GM12878 (cell line): ENCODE results near the gene CAMK2B. TPM values are rescaled to one million over a fixed set of nuclear protein-coding genes. Genes with fewer than 3 reads are reported as not detected.

Experiments used
- ATAC-seq: fragments of 200-7000 bp; cut with Tn5 transposase; 3 replicates; pipeline ENCODE4 v1.9.1; 2020; ENCODE audit warnings: mild to moderate bottlenecking, moderate library complexity
- BruUV-seq: library from RNA; stranded (reverse); fragments of 400-500 nt; replicated peaks from 2 replicates; lab custom pipeline; 2021; lab: Mats Ljungman, UMichigan
- CTCF ChIA-PET: fragments of 300-600 bp; sonication (Branson Sonifier 250); formaldehyde crosslinking; extraction: SDS; loops from one replicate; lab custom pipeline; 2021; ENCODE audit warnings: inconsistent platforms; lab: Yijun Ruan, JAX
- POLR2A ChIA-PET: fragments of 350-600 bp; formaldehyde crosslinking; extraction: SDS; loops from one replicate; lab custom pipeline; 2021; ENCODE audit warnings: inconsistent platforms; lab: Charles Lee
- RAD21 ChIA-PET: fragments of 300-600 bp; sonication (Branson Sonifier 250); formaldehyde crosslinking; loops from one replicate; lab custom pipeline; 2023; ENCODE audit warnings: antibody characterized with exemption; ENCODE audit not compliant: unreplicated experiment; lab: Charles Lee
- SMC1A ChIA-PET: fragments of 300-600 bp; sonication (Branson Sonifier 250); formaldehyde crosslinking; loops from one replicate; lab custom pipeline; 2023; ENCODE audit not compliant: unreplicated experiment, uncharacterized antibody; lab: Charles Lee
- DNase-seq: peaks from one replicate; pipeline ENCODE4 v3.0.0-alpha.2; 2011; ENCODE audit warnings: low read depth, low spot score
- FAIRE-seq: peaks from 3 replicates; lab custom pipeline; 2011; peaks lifted over from hg19 to GRCh38; lab: Jason Lieb, UNC
- H2AFZ ChIP-seq: 2 replicates; pipeline ENCODE4 v1.6.0; 2011; ENCODE audit warnings: low read depth, low read length, control low read depth; ENCODE audit not compliant: control insufficient read depth
- H3K27ac ChIP-seq: 2 replicates; pipeline ENCODE4 v1.5.1; 2011; ENCODE audit warnings: control low read depth; ENCODE audit not compliant: control insufficient read depth, insufficient read depth
- H3K27me3 ChIP-seq, 2 experiments: replicated peaks in 1 of 2; 2 replicates each; pipeline versions ENCODE4 v1.6.0 to v1.6.1; 2011; ENCODE audit warnings: low read length in 1 of 2; ENCODE audit not compliant: control insufficient read depth in 2 of 2, insufficient read depth in 2 of 2
- H3K36me3 ChIP-seq, 2 experiments: 2 replicates each; pipeline ENCODE4 v1.5.1; 2011; ENCODE audit warnings: low read length in 1 of 2; ENCODE audit not compliant: control insufficient read depth in 2 of 2, insufficient read depth in 2 of 2
- H3K4me1 ChIP-seq: 2 replicates; pipeline ENCODE4 v1.6.1; 2011; ENCODE audit warnings: mild to moderate bottlenecking, low read length, moderate library complexity, mixed read lengths; ENCODE audit not compliant: control insufficient read depth, insufficient read depth
- H3K4me2 ChIP-seq: 2 replicates; pipeline ENCODE4 v1.6.0; 2011; ENCODE audit warnings: control low read depth; ENCODE audit not compliant: control insufficient read depth, insufficient read depth
- H3K4me3 ChIP-seq: fragments of 200-600 bp; sonication (generic); 2 replicates; pipeline ENCODE4 v1.5.1; 2016
- H3K79me2 ChIP-seq: 2 replicates; pipeline ENCODE4 v1.6.0; 2011; ENCODE audit warnings: low read length; ENCODE audit not compliant: control insufficient read depth, insufficient read depth
- H3K9ac ChIP-seq: 2 replicates; pipeline ENCODE4 v1.8.0; 2011; ENCODE audit warnings: low read length, control low read depth, mixed read lengths; ENCODE audit not compliant: control insufficient read depth, insufficient read depth
- H3K9me3 ChIP-seq: replicated peaks from 3 replicates; pipeline ENCODE4 v1.5.1; 2011; ENCODE audit warnings: mild to moderate bottlenecking, low read length; ENCODE audit not compliant: control insufficient read depth, insufficient read depth
- H4K20me1 ChIP-seq: 2 replicates; pipeline ENCODE4 v1.6.0; 2011; ENCODE audit not compliant: control insufficient read depth, insufficient read depth
- CBFB ChIP-seq: IDR thresholded peaks from 2 replicates; pipeline ENCODE4 v1.6.1; 2016; ENCODE audit warnings: antibody characterized with exemption, low read depth
- ESRRA ChIP-seq: IDR thresholded peaks from 2 replicates; pipeline ENCODE4 v1.6.1; 2012; ENCODE audit warnings: mild to moderate bottlenecking, low read length, improper control_type of control experiment
- HDAC2 ChIP-seq: fragments of 200-600 bp; sonication (generic); IDR thresholded peaks from 2 replicates; pipeline ENCODE4 v1.6.1; 2017
- HDGF ChIP-seq: fragments of 450-650 bp; IDR thresholded peaks from 2 replicates; pipeline ENCODE4 v1.6.1; 2016; ENCODE audit warnings: antibody characterized with exemption
- KLF5 ChIP-seq: fragments of 450-650 bp; IDR thresholded peaks from 2 replicates; pipeline ENCODE4 v1.6.1; 2014; ENCODE audit warnings: mild to moderate bottlenecking; ENCODE audit not compliant: partially characterized antibody
- MLLT1 ChIP-seq: fragments of 450-650 bp; IDR thresholded peaks from 2 replicates; pipeline ENCODE4 v1.6.1; 2016; ENCODE audit warnings: mild to moderate bottlenecking
- NFXL1 ChIP-seq: fragments of 450-650 bp; IDR thresholded peaks from 2 replicates; pipeline ENCODE4 v1.6.1; 2017; ENCODE audit warnings: antibody characterized with exemption, mild to moderate bottlenecking, borderline replicate concordance
- NR2C1 ChIP-seq: fragments of 450-650 bp; IDR thresholded peaks from 2 replicates; pipeline ENCODE4 v1.6.1; 2017; ENCODE audit warnings: antibody characterized with exemption, mild to moderate bottlenecking, moderate library complexity
- PAX5 ChIP-seq: IDR thresholded peaks from 2 replicates; pipeline ENCODE4 v1.6.1; 2011; ENCODE audit warnings: low read depth, low read length, borderline replicate concordance
- PML ChIP-seq: IDR thresholded peaks from 2 replicates; pipeline ENCODE4 v1.6.1; 2012; ENCODE audit warnings: low read length, inconsistent platforms
- RB1 ChIP-seq: fragments of 450-650 bp; formaldehyde crosslinking; IDR thresholded peaks from 2 replicates; pipeline ENCODE4 v1.6.1; 2017; ENCODE audit warnings: mild to moderate bottlenecking, borderline replicate concordance
- SIN3A ChIP-seq: IDR thresholded peaks from 2 replicates; pipeline ENCODE4 v1.6.1; 2012; ENCODE audit warnings: low read depth, low read length, improper control_type of control experiment
- TCF12 ChIP-seq: IDR thresholded peaks from 2 replicates; pipeline ENCODE4 v1.6.1; 2011; ENCODE audit warnings: low read depth, mild to moderate bottlenecking, low read length
- ZNF274 ChIP-seq: IDR thresholded peaks from one replicate; pipeline ENCODE4 v1.8.0; 2011; ENCODE audit not compliant: insufficient read length, insufficient read depth
- ZNF592 ChIP-seq: fragments of 450-650 bp; IDR thresholded peaks from 2 replicates; pipeline ENCODE4 v1.6.1; 2017; ENCODE audit warnings: mild to moderate bottlenecking, moderate library complexity
- WGBS: methylation state at CpG from one replicate; pipeline ENCODE4 v1.1.6; 2016; ENCODE audit warnings: low lambda C conversion rate; ENCODE audit not compliant: insufficient replicate concordance, insufficient coverage; ENCODE audit errors: missing lambda C conversion rate; 5-methylcytosine and 5-hydroxymethylcytosine counted together
- in situ Hi-C: fragments of 300-500 bp; cut with MboI; formaldehyde crosslinking; loops from 9 replicates; pipeline ENCODE4 v1.14.3; 2018; ENCODE audit warnings: mixed read lengths
- intact Hi-C: fragments of 100-400 bp; cut with micrococcal nuclease; formaldehyde crosslinking; loops from one replicate; pipeline ENCODE4 v1.14.2; 2022; ENCODE audit not compliant: unreplicated experiment
- polyA plus RNA-seq, 11 experiments: library from polyadenylated mRNA; depleted of rRNA in 4 of 11; unstranded in 6 of 11; stranded (reverse) in 5 of 11; fragments of >200 nt; fragmentation: Nextera tagmentation in 4 of 11; fragmentation: Illumina TruSeq in 1 of 11; extraction: Ambion mirVana in 4 of 11; extraction: Trizol in 1 of 11; gene quantifications; 1 replicate in 1 of 11; 2 replicates in 10 of 11; pipeline versions ENCODE4 v1.2.1 to v1.2.3, GENCODE V29; 2011 to 2016; ENCODE audit warnings: inconsistent platforms in 2 of 11, missing spikeins in 2 of 11, low read depth in 1 of 11
- total RNA-seq, 4 experiments: library from RNA; depleted of rRNA in 3 of 4; stranded (reverse); fragments of >200 nt in 3 of 4; fragmentation: Illumina TruSeq in 1 of 4; extraction: Trizol in 1 of 4; gene quantifications; 2 replicates each; pipeline versions ENCODE4 v1.2.1 to v1.2.3, GENCODE V29; 2013 to 2021
- TF ChIP-seq, protein P1 (sequence below): fragments of 450-650 bp; IDR thresholded peaks from 2 replicates; pipeline ENCODE4 v1.6.1; 2017; ENCODE audit warnings: low read depth, mild to moderate bottlenecking, moderate library complexity

Gene CAMK2B
- total and polyA plus RNA-seq, 10 of the 15 experiments (the other 5 are each of a cell fraction or from before 2014, with no cell fraction given) = 0.06 to 0.23 (median 0.11) TPM; not detected in 5

DNA sequence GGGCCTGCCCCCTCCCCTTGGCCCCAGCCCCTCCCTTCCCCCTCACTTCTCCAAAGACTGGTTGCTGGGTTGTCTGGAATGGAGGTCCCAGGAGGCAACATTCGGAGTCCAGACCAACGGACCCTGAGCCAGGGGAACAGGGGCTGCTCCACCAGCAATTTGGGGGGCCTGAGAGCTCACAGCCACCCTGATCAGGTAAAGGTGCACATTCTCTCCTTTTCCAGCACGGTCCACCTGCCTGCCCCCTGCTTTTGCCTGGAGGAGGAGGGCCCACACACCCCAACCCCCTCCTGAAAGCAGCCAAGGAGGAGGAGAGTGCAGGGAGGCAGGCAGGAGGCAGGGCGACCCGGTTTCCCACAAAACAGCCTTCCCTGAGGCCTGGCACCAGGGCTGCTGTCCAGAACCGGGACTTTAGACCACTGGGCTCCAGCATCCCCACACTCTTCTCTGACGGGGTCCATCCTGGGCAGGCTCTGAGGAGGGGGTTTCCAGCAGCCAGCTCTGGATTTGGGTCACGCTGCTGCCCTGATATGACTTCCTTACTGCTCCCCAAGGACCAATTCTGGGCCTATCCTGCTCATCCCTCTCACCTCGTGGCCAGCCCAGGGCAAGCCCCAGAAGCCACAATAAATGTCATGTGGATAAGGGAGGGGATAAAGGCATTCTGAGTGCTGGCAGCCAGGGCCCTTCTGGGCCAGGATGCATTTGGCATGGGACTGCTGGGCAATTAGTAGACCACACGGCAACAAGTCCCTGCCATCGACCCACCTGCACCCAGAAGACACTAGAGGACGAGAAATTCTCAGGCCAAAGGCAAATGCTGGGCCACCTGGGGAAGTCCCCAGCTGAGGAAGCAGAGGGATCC lies 1.1 kb upstream of the CAMK2B start (continued):
- TF ChIP-seq, protein P1, sequence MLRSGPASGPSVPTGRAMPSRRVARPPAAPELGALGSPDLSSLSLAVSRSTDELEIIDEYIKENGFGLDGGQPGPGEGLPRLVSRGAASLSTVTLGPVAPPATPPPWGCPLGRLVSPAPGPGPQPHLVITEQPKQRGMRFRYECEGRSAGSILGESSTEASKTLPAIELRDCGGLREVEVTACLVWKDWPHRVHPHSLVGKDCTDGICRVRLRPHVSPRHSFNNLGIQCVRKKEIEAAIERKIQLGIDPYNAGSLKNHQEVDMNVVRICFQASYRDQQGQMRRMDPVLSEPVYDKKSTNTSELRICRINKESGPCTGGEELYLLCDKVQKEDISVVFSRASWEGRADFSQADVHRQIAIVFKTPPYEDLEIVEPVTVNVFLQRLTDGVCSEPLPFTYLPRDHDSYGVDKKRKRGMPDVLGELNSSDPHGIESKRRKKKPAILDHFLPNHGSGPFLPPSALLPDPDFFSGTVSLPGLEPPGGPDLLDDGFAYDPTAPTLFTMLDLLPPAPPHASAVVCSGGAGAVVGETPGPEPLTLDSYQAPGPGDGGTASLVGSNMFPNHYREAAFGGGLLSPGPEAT = no peak
- TF ChIP-seq SIN3A (no peak), NFXL1 (no peak)

- Histone ChIP-seq H3K9ac (no peak overlapping the region), H3K4me3 (no peak overlapping the region), H3K27me3 (peaks cover 3 to 7% of the 10 kb centered on the region in 2 experiments; a peak in 3 of 4 replicates), H3K27ac (no peak overlapping the region), H3K9me3 (no peaks in the 10 kb centered on the region), H2AFZ (no peak overlapping the region), H3K4me1 (no peaks in the 10 kb centered on the region), H3K36me3 (no peaks in the 10 kb centered on the region), H3K79me2 (no peaks in the 10 kb centered on the region), H3K4me2 (no peak overlapping the region), H4K20me1 (no peaks in the 10 kb centered on the region)
- FAIRE-seq (no peak), ATAC-seq (no peak; the same call in 2 of the 3 replicates), DNase-seq (no peak)
- ChIA-PET CTCF (no interaction called here), RAD21 (no interaction called here), POLR2A (no interaction called here), SMC1A (no interaction called here)
- in situ Hi-C loops = no loop called here
- no TSS peak for BruUV-seq
- WGBS = 6% methylated on average over 14 of the region's 23 CpGs
- intact Hi-C loops = no loop called here
- TF ChIP-seq TCF12 (no peak), HDAC2 (no peak), CBFB (no peak), RB1 (no peak), MLLT1 (no peak), ZNF274 (no peak), ZNF592 (no peak), HDGF (no peak), PAX5 (no peak), NR2C1 (no peak), PML (no peak), KLF5 (no peak), ESRRA (no peak)
These were observed 432 bp upstream of the CAMK2B start for GRCh38 chr7:44325811-44326241.
